WI38 (cell line): ENCODE results near the gene PTPA.

ENCODE experiments used
- H3K4me3 ChIP-seq: 2 replicates; pipeline ENCODE4 v1.5.1; 2011; ENCODE audit warnings: low read depth, mild to moderate bottlenecking, control low read depth, low read length
- TF ChIP-seq, protein P1 (sequence below): IDR thresholded peaks from 2 replicates; pipeline ENCODE4 v1.5.1; 2012; ENCODE audit warnings: low read depth, mild to moderate bottlenecking, control low read depth, low read length

Gene PTPA

DNA sequence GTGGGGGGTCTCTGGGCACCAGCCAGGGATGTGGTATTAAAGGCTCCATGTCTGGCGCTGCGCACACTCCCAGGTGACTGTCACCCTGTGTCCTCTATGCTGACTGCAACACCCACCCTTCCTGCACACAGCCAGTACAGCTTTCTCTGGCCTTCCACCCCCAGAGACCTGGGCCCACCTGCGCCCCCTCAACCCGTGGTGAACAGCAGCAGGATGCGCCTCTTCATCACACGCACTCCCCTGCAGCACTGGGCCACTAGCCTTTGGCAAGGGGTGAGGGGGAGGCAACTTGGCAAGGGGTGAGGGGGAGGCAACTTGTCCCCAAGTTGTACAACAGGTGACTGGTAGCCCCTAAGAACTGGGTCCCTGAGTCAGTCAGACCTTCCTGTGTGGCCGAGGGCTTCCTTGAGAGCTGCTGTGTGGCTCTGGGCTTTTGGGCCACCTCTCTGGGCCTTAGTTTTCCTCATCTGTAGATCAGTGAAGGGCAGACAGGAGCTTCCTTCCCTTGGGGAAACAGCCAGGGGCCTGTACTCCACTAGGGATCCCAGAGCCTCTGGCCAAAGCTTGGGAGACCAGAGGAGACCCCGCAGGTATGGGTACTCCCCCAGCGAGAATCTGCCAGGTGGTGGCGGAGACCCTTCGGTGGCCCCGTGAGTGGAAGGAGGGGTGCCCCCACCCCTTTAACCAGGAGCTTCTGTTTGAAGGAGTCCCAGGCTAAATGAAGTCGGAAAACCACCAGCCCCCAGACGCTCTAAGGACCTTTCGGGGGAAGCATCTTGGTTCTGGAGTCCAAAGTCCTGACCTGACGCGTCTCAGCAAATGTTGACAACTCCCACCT, 5.1 kb upstream of the PTPA start:
- TF ChIP-seq, protein P1, sequence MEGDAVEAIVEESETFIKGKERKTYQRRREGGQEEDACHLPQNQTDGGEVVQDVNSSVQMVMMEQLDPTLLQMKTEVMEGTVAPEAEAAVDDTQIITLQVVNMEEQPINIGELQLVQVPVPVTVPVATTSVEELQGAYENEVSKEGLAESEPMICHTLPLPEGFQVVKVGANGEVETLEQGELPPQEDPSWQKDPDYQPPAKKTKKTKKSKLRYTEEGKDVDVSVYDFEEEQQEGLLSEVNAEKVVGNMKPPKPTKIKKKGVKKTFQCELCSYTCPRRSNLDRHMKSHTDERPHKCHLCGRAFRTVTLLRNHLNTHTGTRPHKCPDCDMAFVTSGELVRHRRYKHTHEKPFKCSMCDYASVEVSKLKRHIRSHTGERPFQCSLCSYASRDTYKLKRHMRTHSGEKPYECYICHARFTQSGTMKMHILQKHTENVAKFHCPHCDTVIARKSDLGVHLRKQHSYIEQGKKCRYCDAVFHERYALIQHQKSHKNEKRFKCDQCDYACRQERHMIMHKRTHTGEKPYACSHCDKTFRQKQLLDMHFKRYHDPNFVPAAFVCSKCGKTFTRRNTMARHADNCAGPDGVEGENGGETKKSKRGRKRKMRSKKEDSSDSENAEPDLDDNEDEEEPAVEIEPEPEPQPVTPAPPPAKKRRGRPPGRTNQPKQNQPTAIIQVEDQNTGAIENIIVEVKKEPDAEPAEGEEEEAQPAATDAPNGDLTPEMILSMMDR: no peak
- H3K4me3 ChIP-seq: no peak overlapping the region

DNA sequence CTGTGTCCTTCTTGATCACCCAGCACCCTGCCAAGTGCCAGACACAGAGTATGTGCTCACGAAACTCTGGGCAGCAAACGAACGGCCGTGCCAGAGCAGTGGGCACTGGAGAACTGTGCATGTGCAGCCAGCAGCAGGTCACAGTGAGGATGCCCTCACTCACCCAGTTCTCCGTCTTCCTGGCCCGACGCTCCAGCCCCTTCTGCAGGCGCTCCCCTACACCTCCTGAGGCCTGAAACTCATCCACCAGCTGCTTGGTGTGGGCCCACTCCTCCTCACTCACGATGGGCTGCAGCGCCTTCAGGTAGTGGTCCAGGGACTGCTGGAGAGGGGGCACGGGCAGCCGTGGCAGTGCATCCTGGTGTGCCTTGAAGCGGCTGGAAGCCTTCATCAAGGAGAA, 3.6 kb upstream of the PTPA start:
- H3K4me3 ChIP-seq: no peak overlapping the region
- TF ChIP-seq, protein P1: no peak

DNA sequence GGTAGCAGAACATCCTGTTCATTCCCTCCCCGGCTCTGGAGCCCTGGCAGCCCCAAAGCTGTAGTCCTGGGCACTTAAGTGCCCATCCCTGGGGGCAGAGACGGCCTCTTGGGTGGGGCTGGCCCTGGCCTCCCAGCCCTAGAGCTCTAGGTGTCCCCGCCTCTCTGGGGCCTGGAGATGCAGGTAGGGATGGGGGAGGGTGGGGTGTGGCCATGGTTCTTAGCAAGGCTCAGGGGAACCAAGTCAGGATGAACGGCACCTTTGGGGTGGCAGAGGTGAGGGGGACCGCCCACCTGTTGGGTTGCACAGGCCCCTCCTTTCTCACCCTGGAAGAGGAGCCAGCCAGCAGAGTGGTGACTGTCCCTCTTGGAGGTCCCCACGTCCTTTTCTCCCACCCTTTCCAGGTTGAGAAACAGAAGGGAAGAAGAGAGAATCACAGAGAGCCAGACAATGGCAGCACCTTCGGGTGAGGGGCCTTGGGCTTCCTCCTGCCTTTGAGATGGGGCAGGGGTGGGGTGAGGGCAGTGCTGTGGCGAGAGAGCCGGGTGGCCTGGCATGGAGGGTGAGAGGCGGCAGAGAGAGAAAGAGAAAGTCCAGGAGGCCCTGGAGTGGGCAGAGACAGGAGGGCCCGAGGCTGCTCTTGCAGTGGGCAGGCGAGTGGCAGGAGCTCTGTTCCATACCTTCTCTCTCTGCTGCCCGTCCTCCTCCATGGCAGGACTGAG, 3.0 kb upstream of the PTPA start:
- H3K4me3 ChIP-seq: no peak overlapping the region
- TF ChIP-seq, protein P1: no peak

DNA sequence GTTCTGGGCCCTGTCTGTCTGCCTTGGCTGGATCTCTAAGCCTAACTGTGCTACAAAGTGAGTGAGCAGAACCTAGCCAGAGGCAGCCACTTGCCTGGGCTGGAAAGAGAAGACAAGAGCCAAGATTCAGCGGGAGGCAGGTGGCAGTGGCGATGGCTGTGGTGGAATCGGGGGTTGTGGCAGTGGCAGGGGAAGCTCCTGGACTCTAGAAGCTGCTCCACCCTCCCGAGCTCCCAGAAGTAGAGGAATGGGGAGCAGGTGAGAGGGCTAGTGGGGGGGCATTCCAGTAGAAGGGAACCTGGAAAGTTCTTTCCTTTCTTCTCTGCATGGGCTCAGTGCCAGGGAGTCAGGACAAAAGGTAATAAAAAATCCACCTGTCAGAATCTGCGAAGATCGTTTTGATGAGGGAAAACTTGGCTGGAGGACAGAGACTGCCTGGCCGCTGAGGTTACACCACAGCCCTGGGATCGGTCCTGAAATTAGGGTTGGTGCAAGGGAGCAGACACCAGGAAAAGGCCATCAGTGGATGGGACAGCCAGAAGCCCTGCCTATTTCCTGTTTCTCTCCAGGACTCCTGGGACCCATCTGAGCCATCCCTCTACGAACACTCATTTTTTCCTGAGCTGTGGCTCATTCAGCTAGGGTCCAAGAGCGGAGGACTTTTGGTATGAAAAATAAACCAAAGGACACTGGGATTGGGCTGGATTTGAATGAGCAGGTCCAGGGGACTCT, 2.2 kb upstream of the PTPA start:
- no peak overlapping the region; the same call in 1 of the 2 replicates for H3K4me3 ChIP-seq
- TF ChIP-seq, protein P1: no peak

DNA sequence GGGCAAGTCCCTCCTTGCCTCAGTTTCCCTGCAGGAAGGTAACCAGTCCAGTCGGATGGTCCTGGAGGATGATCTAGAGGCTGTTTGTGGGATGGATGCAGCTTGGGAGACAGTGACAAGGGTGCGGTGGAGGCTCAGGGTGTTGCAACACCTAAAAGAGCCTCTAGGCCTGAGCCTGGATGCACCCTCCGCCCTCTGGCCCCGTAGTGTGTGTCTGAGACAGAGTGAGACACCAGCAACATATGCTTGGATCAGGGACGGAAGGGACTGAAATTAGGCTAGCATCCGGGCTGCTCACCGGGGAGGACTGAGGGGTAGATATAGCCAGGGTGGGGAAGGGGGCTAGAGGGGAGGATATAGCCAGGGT, 1.7 kb upstream of the PTPA start:
- TF ChIP-seq, protein P1: no peak
- peak overlapping the region; percentile 88 for H3K4me3 ChIP-seq

DNA sequence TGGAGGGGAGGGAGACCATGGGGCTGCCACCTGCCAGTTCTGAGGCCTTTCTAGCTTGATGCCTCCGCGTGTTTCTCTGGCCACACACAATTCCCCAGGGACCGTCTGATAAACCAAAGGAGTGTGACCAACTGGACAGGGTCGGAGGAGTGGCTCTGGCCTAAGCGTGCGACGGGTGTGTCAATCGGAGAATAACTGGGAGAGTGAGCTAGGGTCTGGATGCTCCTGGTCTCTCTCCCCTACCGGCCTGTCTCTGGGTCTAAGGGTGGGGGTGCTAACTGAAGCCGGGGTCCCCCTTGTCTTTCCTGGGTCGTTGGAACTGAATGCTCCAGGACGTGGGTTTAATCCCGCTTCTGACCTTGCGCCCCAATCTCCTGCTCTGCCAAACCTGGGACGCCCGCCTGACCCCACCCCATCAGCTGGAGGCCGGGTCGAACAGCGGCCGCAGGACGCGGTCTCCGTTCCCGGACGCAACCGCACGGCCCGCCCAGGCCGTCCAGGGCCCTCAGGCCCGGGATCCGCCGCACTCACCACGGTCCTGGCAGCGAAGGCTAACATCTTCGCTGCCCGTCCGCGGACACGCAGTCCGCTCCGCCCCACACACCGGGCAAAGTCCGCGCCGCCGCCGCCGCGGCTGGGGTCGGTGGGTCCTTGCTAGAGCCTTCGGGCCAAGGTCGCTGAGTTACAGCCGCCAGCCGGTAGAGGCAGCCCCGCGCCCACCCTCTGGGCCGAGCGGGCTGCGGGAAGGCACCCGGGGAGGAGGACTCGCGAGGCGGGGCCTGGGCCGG, 1.1 kb upstream of the PTPA start:
- peak overlapping the region; percentile 88 for H3K4me3 ChIP-seq
- TF ChIP-seq, protein P1: no peak
